Esophagus muscularis mucosa (tissue), 4 donors: ENCODE data around the gene PLEKHD1.

Experiments
- EP300 ChIP-seq: sonication (generic); formaldehyde crosslinking; IDR thresholded peaks from one replicate; pipeline ENCODE4 v1.6.1; 2017; ENCODE audit warnings: antibody characterized with exemption
- POLR2AphosphoS5 ChIP-seq, 2 donors: sonication (generic); formaldehyde crosslinking; IDR thresholded peaks; one replicate each; pipeline ENCODE4 v1.6.1; 2017; ENCODE audit warnings: antibody characterized with exemption in 2 of 2
- TF ChIP-seq, protein P1 (sequence below), 3 experiments: fragments of 200-600 bp in 2 of 3; fragments of 450-650 bp in 1 of 3; sonication (generic) in 2 of 3; IDR thresholded peaks; one replicate each; pipeline ENCODE4 v1.5.1; 2017 to 2019; ENCODE audit warnings: antibody characterized with exemption in 3 of 3, mild to moderate bottlenecking in 2 of 3, moderate library complexity in 1 of 3

DNA sequence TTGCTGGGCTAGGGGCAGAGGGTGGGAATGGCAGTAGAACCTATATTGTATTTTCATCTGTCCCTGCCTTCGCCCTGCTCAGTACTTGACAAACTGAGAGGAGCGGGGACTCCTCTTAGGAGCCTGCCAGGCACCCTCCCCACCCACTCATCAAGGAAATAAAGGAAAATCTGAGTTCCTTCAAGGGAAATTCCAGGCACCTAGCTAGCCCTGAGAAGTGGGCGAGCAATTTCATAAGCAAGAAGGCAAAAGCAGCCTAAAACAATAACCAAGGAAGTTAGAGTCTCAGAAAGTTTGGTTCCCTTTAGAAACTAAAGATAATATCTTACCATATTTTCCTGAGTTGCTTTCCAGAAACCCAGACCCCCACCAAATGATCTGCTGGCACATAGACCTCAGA lies 10.6 kb upstream of the PLEKHD1 start:
- TF ChIP-seq POLR2AphosphoS5 (IDR thresholded peaks at IDR 0.05) = no peak
- TF ChIP-seq, protein P1, sequence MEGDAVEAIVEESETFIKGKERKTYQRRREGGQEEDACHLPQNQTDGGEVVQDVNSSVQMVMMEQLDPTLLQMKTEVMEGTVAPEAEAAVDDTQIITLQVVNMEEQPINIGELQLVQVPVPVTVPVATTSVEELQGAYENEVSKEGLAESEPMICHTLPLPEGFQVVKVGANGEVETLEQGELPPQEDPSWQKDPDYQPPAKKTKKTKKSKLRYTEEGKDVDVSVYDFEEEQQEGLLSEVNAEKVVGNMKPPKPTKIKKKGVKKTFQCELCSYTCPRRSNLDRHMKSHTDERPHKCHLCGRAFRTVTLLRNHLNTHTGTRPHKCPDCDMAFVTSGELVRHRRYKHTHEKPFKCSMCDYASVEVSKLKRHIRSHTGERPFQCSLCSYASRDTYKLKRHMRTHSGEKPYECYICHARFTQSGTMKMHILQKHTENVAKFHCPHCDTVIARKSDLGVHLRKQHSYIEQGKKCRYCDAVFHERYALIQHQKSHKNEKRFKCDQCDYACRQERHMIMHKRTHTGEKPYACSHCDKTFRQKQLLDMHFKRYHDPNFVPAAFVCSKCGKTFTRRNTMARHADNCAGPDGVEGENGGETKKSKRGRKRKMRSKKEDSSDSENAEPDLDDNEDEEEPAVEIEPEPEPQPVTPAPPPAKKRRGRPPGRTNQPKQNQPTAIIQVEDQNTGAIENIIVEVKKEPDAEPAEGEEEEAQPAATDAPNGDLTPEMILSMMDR (IDR thresholded peaks at IDR 0.05) = no peak
- TF ChIP-seq EP300 = no peak
